SK-N-SH (cell line): ENCODE data around the gene OR9Q1. TPM values are rescaled to one million over a fixed set of nuclear protein-coding genes. Genes with fewer than 3 reads are reported as not detected.

ENCODE experiments used
- CTCF ChIA-PET: fragments of 300-600, 350-600 bp; formaldehyde crosslinking; extraction: SDS; loops from one replicate; lab custom pipeline; 2021; lab: Yijun Ruan, JAX
- POLR2A ChIA-PET: fragments of 350-600 bp; sonication (Branson Sonifier 250); formaldehyde crosslinking; extraction: SDS; loops from one replicate; lab custom pipeline; 2020; ENCODE audit warnings: antibody characterized with exemption, inconsistent platforms; lab: Yijun Ruan, JAX
- DNase-seq: peaks from one replicate; pipeline ENCODE4 v3.0.0; 2012
- H2AFZ ChIP-seq: fragments of 200-600 bp; sonication (generic); 2 replicates; pipeline ENCODE4 v1.8.1; 2016; ENCODE audit warnings: antibody characterized with exemption, mild to moderate bottlenecking, low read depth
- H3F3A ChIP-seq: fragments of 200-600 bp; sonication (generic); replicated peaks from 2 replicates; pipeline ENCODE3; 2016; ENCODE audit warnings: antibody characterized with exemption, mild to moderate bottlenecking; ENCODE audit not compliant: insufficient read depth
- H3K27ac ChIP-seq, 2 experiments: fragments of 200-500 bp in 1 of 2; fragments of 200-600 bp in 1 of 2; sonication (Bioruptor generic) in 1 of 2; sonication (generic), shearing (Covaris generic) in 1 of 2; 2 replicates each; pipeline versions ENCODE4 v1.5.1 to v1.6.1; 2014 to 2016; ENCODE audit warnings: low read depth in 2 of 2, inconsistent platforms in 1 of 2, low read length in 1 of 2, mild to moderate bottlenecking in 1 of 2, mixed read lengths in 1 of 2
- H3K27me3 ChIP-seq: fragments of 200-600 bp; sonication (generic), shearing (Covaris generic); 2 replicates; pipeline ENCODE4 v1.6.1; 2016; ENCODE audit warnings: mixed run types; ENCODE audit not compliant: insufficient read depth
- H3K36me3 ChIP-seq, 2 experiments: fragments of 200-500 bp in 1 of 2; fragments of 200-600 bp in 1 of 2; sonication (Bioruptor generic) in 1 of 2; sonication (generic) in 1 of 2; replicated peaks in 1 of 2; 2 replicates each; pipeline versions ENCODE3 to v1.5.1; 2014 to 2016; ENCODE audit warnings: low read length in 1 of 2, mild to moderate bottlenecking in 1 of 2; ENCODE audit not compliant: insufficient read depth in 2 of 2, control insufficient read depth in 1 of 2
- H3K4me1 ChIP-seq, 2 experiments: fragments of 200-500 bp in 1 of 2; fragments of 200-600 bp in 1 of 2; sonication (Bioruptor generic) in 1 of 2; sonication (generic), shearing (Covaris generic) in 1 of 2; 2 replicates each; pipeline versions ENCODE4 v1.5.1 to v1.6.1; 2014 to 2016; ENCODE audit warnings: low read depth in 1 of 2, low read length in 1 of 2, mixed run types in 1 of 2; ENCODE audit not compliant: insufficient read depth in 2 of 2, control insufficient read depth in 1 of 2
- H3K4me2 ChIP-seq: fragments of 200-600 bp; sonication (generic), shearing (Covaris generic); 2 replicates; pipeline ENCODE4 v1.6.1; 2017; ENCODE audit warnings: mixed run types
- H3K4me3 ChIP-seq, 2 experiments: fragments of 200-500 bp in 1 of 2; fragments of 200-600 bp in 1 of 2; sonication (Bioruptor generic) in 1 of 2; sonication (generic), shearing (Covaris generic) in 1 of 2; 2 replicates each; pipeline versions ENCODE4 v1.5.1 to v1.8.1; 2014 to 2016; ENCODE audit warnings: low read depth in 2 of 2, inconsistent platforms in 1 of 2, low read length in 1 of 2, mild to moderate bottlenecking in 1 of 2, mixed read lengths in 1 of 2, moderate library complexity in 1 of 2
- H3K79me2 ChIP-seq: fragments of 200-600 bp; sonication (generic); 2 replicates; pipeline ENCODE4 v1.8.1; 2017; ENCODE audit warnings: mild to moderate bottlenecking; ENCODE audit not compliant: insufficient read depth
- H3K9ac ChIP-seq: fragments of 200-600 bp; sonication (generic); 2 replicates; pipeline ENCODE4 v1.6.1; 2017; ENCODE audit warnings: mixed run types
- H3K9me2 ChIP-seq: fragments of 200-600 bp; sonication (generic); 2 replicates; pipeline ENCODE4 v1.6.1; 2017; ENCODE audit warnings: mixed run types
- H3K9me3 ChIP-seq: fragments of 200-600 bp; sonication (generic); 2 replicates; pipeline ENCODE4 v1.6.1; 2017; ENCODE audit warnings: mixed run types, mild to moderate bottlenecking, moderate library complexity
- H4K20me1 ChIP-seq: fragments of 200-600 bp; sonication (generic); 2 replicates; pipeline ENCODE4 v1.6.1; 2017; ENCODE audit warnings: mild to moderate bottlenecking, mixed run types; ENCODE audit not compliant: insufficient read depth
- CHD2 ChIP-seq: fragments of 150-350 bp; IDR thresholded peaks from 2 replicates; pipeline ENCODE4 v1.6.1; 2018; ENCODE audit warnings: low read length; ENCODE audit not compliant: partially characterized antibody
- EZH2phosphoT487 ChIP-seq: fragments of 200-600 bp; sonication (generic); IDR thresholded peaks from 2 replicates; pipeline ENCODE4 v1.6.1; 2017; ENCODE audit warnings: low read depth, mixed run types, mild to moderate bottlenecking, antibody characterized with exemption, moderate library complexity, borderline replicate concordance
- FOSL2 ChIP-seq: IDR thresholded peaks from 2 replicates; pipeline ENCODE4 v1.4.0; 2012; ENCODE audit warnings: low read depth, mild to moderate bottlenecking, moderate library complexity, borderline replicate concordance
- FOXM1 ChIP-seq: IDR thresholded peaks from 2 replicates; pipeline ENCODE4 v1.4.0; 2012; ENCODE audit warnings: low read depth, mild to moderate bottlenecking
- IRF3 ChIP-seq: fragments of 150-350 bp; IDR thresholded peaks from 2 replicates; pipeline ENCODE4 v1.6.1; 2016; ENCODE audit warnings: mild to moderate bottlenecking, low read depth, low read length
- NFIC ChIP-seq: IDR thresholded peaks from 2 replicates; pipeline ENCODE4 v1.4.0; 2012; ENCODE audit warnings: borderline replicate concordance
- NRF1 ChIP-seq: IDR thresholded peaks from 2 replicates; pipeline ENCODE4 v1.6.1; 2012; ENCODE audit warnings: low read depth, mild to moderate bottlenecking, low read length
- POLR2AphosphoS5 ChIP-seq: IDR thresholded peaks from 2 replicates; pipeline ENCODE4 v1.6.1; 2012; ENCODE audit warnings: low read depth, low read length
- RAD21 ChIP-seq: IDR thresholded peaks from 2 replicates; pipeline ENCODE4 v1.6.1; 2012; ENCODE audit warnings: mild to moderate bottlenecking, low read length
- REST ChIP-seq: IDR thresholded peaks from 2 replicates; pipeline ENCODE4 v1.6.1; 2012; ENCODE audit warnings: mild to moderate bottlenecking, low read depth, low read length, moderate library complexity
- RFX5 ChIP-seq: IDR thresholded peaks from 2 replicates; pipeline ENCODE4 v1.6.1; 2012; ENCODE audit warnings: mild to moderate bottlenecking, improper control_type of control experiment, low read length
- SMC3 ChIP-seq: IDR thresholded peaks from 2 replicates; pipeline ENCODE4 v1.6.1; 2012; ENCODE audit warnings: low read depth, low read length, improper control_type of control experiment
- USF1 ChIP-seq: IDR thresholded peaks from 2 replicates; pipeline ENCODE4 v1.4.0; 2012; ENCODE audit warnings: low read depth, borderline replicate concordance
- USF2 ChIP-seq: fragments of 150-350 bp; IDR thresholded peaks from 2 replicates; pipeline ENCODE4 v1.6.1; 2017; ENCODE audit warnings: antibody characterized with exemption, low read length, low read depth, borderline replicate concordance
- YY1 ChIP-seq: IDR thresholded peaks from 2 replicates; pipeline ENCODE4 v1.4.0; 2012; ENCODE audit warnings: low read depth, mild to moderate bottlenecking
- WGBS: methylation state at CpG from one replicate; pipeline ENCODE4 v1.1.6; 2017; ENCODE audit warnings: low lambda C conversion rate; 5-methylcytosine and 5-hydroxymethylcytosine counted together
- polyA plus RNA-seq, 3 experiments: library from polyadenylated mRNA; depleted of rRNA; stranded (reverse); fragments of >200 nt; gene quantifications; 2 replicates each; pipeline ENCODE4 v1.2.3, GENCODE V29; 2012

OR9Q1 gene
- polyA plus RNA-seq, 1 of the 3 experiments (the other 2 are of a cell fraction), result not detected

- TF ChIP-seq USF1, result no peak
- TF ChIP-seq POLR2AphosphoS5, result no peak
- no peak for TF ChIP-seq REST
- TF ChIP-seq USF2, result no peak
- no peak for TF ChIP-seq EZH2phosphoT487
- TF ChIP-seq FOXM1, result no peak
- no peak for TF ChIP-seq RAD21
- TF ChIP-seq CHD2, result no peak
- no peak for TF ChIP-seq SMC3
- no peak for TF ChIP-seq IRF3
- TF ChIP-seq NFIC, result peak; percentile 44; the same call in 1 of the 2 replicates
- peak; percentile 51; the same call in 1 of the 2 replicates for TF ChIP-seq FOSL2
- no peak for TF ChIP-seq RFX5
- TF ChIP-seq NRF1, result no peak
- TF ChIP-seq YY1, result no peak
- TF ChIP-seq, all 33 proteins: peak for 6
Observed at GRCh38 chr11:58061813-58062212, 38.1 kb downstream of the OR9Q1 start (continued).

- H3K36me3 ChIP-seq, result no peaks in the 10 kb centered on the region
- H3K9me2 ChIP-seq, result no peaks in the 10 kb centered on the region
- H3K79me2 ChIP-seq, result no peaks in the 10 kb centered on the region
- no peak overlapping the region for H3K4me2 ChIP-seq
- no peaks in the 10 kb centered on the region for H3F3A ChIP-seq
- ChIA-PET POLR2A (no interaction called here), CTCF (no interaction called here)
- no peak overlapping the region for H3K4me3 ChIP-seq
- H2AFZ ChIP-seq, result no peak overlapping the region
- H3K9me3 ChIP-seq, result no peaks in the 10 kb centered on the region
- no peak for TF ChIP-seq SMC3
- H3K9ac ChIP-seq, result no peak overlapping the region
- peaks cover 14% of the 10 kb centered on the region; the same call in 1 of the 2 replicates for H3K27me3 ChIP-seq
- no peak for DNase-seq
- no peaks in the 10 kb centered on the region for H3K4me1 ChIP-seq
- H4K20me1 ChIP-seq, result no peaks in the 10 kb centered on the region
- no peak overlapping the region for H3K27ac ChIP-seq
- 8% methylated on average over 4 of the region's 5 CpGs for WGBS
Observed at GRCh38 chr11:58067685-58068084, 44.0 kb downstream of the OR9Q1 start.
